Esophagus muscularis mucosa (tissue), 4 donors: ENCODE measurements around the gene TMEM131L. TPM values are rescaled to one million over a fixed set of nuclear protein-coding genes. Genes with fewer than 3 reads are reported as not detected.
"Not testable (repeated sequence)": the region's sequence is repeated elsewhere in the genome, so short reads cannot be mapped to it uniquely, and the experiment has no call there.

Experiments used
- DNase-seq: peaks from one replicate; pipeline ENCODE4 v3.0.0-alpha.2; 2017; ENCODE audit errors: extremely low spot score
- H3K27ac ChIP-seq, 4 donors: fragments of 200-600 bp; sonication (generic); replicated peaks in 1 of 4; 1 replicate in 3 of 4; 2 replicates in 1 of 4; pipeline ENCODE4 v1.5.1; 2016 to 2019; ENCODE audit warnings: mild to moderate bottlenecking in 1 of 4
- H3K27me3 ChIP-seq, 4 donors: fragments of 200-600 bp; sonication (generic); one replicate each; pipeline versions ENCODE4 v1.5.1 to v1.6.0; 2016 to 2019
- H3K36me3 ChIP-seq, 4 donors: fragments of 200-600 bp; sonication (generic); one replicate each; pipeline ENCODE4 v1.5.1; 2016 to 2019
- H3K4me1 ChIP-seq, 4 donors: fragments of 200-600 bp; sonication (generic); one replicate each; pipeline ENCODE4 v1.5.1; 2016 to 2019
- H3K4me3 ChIP-seq, 4 donors: fragments of 200-600 bp; sonication (generic); 1 replicate in 2 of 4; 2 replicates in 2 of 4; pipeline ENCODE4 v1.5.1; 2016 to 2019; ENCODE audit warnings: mild to moderate bottlenecking in 4 of 4, moderate library complexity in 1 of 4
- H3K9me3 ChIP-seq, 4 donors: fragments of 200-600 bp; sonication (generic); 1 replicate in 3 of 4; 2 replicates in 1 of 4; pipeline ENCODE4 v1.5.1; 2016 to 2019
- EP300 ChIP-seq: sonication (generic); formaldehyde crosslinking; IDR thresholded peaks from one replicate; pipeline ENCODE4 v1.6.1; 2017; ENCODE audit warnings: antibody characterized with exemption
- POLR2A ChIP-seq: fragments of 450-650 bp; IDR thresholded peaks from one replicate; pipeline ENCODE4 v1.6.1; 2017; ENCODE audit warnings: antibody characterized with exemption, moderate library complexity, mild to moderate bottlenecking, low read depth
- POLR2AphosphoS5 ChIP-seq, 2 donors: sonication (generic); formaldehyde crosslinking; IDR thresholded peaks; one replicate each; pipeline ENCODE4 v1.6.1; 2017; ENCODE audit warnings: antibody characterized with exemption in 2 of 2
- WGBS: methylation state at CpG from one replicate; pipeline ENCODE4 v1.1.5; 2018; 5-methylcytosine and 5-hydroxymethylcytosine counted together
- intact Hi-C: fragments of 100-400 bp; cut with DNase I; formaldehyde crosslinking; loops from one replicate; pipeline ENCODE4 v1.15.1; 2023
- total RNA-seq, 4 donors: library from RNA; depleted of rRNA; stranded (reverse); fragments of >200 nt; gene quantifications; one replicate each; pipeline versions ENCODE4 v1.1.0 to v1.2.1, GENCODE V29; 2016
- TF ChIP-seq, protein P1 (sequence below), 3 experiments: fragments of 200-600 bp in 2 of 3; fragments of 450-650 bp in 1 of 3; sonication (generic) in 2 of 3; IDR thresholded peaks; one replicate each; pipeline ENCODE4 v1.5.1; 2017 to 2019; ENCODE audit warnings: antibody characterized with exemption in 3 of 3, mild to moderate bottlenecking in 2 of 3, moderate library complexity in 1 of 3

TMEM131L gene
- total RNA-seq, 4 donors from 2014 or later = 10.3 to 16.3 (median 12.1) TPM

- no peak for DNase-seq
- H3K4me3 ChIP-seq = no peak overlapping the region
- no peaks in the 10 kb centered on the region for H3K9me3 ChIP-seq
- H3K4me1 ChIP-seq = peaks cover 18 to 40% (median 24%) of the 10 kb centered on the region in 4 donors
- intact Hi-C loops = no loop called here
- WGBS = 76% methylated on average over 8 of the region's 8 CpGs
- no peaks in the 10 kb centered on the region for H3K27me3 ChIP-seq
- peaks cover 0 to 5% (median 0%) of the 10 kb centered on the region in 4 donors for H3K36me3 ChIP-seq
- TF ChIP-seq POLR2AphosphoS5 (IDR thresholded peaks at IDR 0.05) = no peak
- TF ChIP-seq POLR2A = no peak
- TF ChIP-seq, protein P1, sequence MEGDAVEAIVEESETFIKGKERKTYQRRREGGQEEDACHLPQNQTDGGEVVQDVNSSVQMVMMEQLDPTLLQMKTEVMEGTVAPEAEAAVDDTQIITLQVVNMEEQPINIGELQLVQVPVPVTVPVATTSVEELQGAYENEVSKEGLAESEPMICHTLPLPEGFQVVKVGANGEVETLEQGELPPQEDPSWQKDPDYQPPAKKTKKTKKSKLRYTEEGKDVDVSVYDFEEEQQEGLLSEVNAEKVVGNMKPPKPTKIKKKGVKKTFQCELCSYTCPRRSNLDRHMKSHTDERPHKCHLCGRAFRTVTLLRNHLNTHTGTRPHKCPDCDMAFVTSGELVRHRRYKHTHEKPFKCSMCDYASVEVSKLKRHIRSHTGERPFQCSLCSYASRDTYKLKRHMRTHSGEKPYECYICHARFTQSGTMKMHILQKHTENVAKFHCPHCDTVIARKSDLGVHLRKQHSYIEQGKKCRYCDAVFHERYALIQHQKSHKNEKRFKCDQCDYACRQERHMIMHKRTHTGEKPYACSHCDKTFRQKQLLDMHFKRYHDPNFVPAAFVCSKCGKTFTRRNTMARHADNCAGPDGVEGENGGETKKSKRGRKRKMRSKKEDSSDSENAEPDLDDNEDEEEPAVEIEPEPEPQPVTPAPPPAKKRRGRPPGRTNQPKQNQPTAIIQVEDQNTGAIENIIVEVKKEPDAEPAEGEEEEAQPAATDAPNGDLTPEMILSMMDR (IDR thresholded peaks at IDR 0.05) = no peak
- no peak for TF ChIP-seq EP300
- peak overlapping the region in 1 of 4 donors; percentile 31 for H3K27ac ChIP-seq
These were observed 100.5 kb downstream of the TMEM131L start for GRCh38 chr4:153566631-153567150.

- DNase-seq, H3K36me3 ChIP-seq, H3K27me3 ChIP-seq, H3K9me3 ChIP-seq, H3K4me3 ChIP-seq, intact Hi-C loops, H3K27ac ChIP-seq: not testable (repeated sequence)
- WGBS = 88% methylated on average over 1 of the region's 3 CpGs
- peaks cover 18 to 45% (median 24%) of the 10 kb centered on the region in 4 donors for H3K4me1 ChIP-seq
These were observed 101.5 kb downstream of the TMEM131L start for GRCh38 chr4:153567660-153568059.

- intact Hi-C loops = loop anchor here (2.0 to 10.0 kb wide), 4 partner anchors 104 to 426 kb away; partner anchors contain the start of gene TMEM131L
- Histone ChIP-seq H3K27ac (no peak overlapping the region), H3K4me3 (no peak overlapping the region), H3K27me3 (no peaks in the 10 kb centered on the region), H3K4me1 (peaks cover 23 to 53% (median 31%) of the 10 kb centered on the region in 4 donors), H3K36me3 (no peaks in the 10 kb centered on the region), H3K9me3 (no peaks in the 10 kb centered on the region)
- DNase-seq = no peak
- TF ChIP-seq, protein P1 (IDR thresholded peaks at IDR 0.05) = no peak
- TF ChIP-seq POLR2AphosphoS5 (IDR thresholded peaks at IDR 0.05) = no peak
- no peak for TF ChIP-seq EP300
- TF ChIP-seq POLR2A = no peak
- WGBS = 89% methylated on average over 10 of the region's 12 CpGs
These were observed 104.2 kb downstream of the TMEM131L start for GRCh38 chr4:153570228-153570973.

DNA sequence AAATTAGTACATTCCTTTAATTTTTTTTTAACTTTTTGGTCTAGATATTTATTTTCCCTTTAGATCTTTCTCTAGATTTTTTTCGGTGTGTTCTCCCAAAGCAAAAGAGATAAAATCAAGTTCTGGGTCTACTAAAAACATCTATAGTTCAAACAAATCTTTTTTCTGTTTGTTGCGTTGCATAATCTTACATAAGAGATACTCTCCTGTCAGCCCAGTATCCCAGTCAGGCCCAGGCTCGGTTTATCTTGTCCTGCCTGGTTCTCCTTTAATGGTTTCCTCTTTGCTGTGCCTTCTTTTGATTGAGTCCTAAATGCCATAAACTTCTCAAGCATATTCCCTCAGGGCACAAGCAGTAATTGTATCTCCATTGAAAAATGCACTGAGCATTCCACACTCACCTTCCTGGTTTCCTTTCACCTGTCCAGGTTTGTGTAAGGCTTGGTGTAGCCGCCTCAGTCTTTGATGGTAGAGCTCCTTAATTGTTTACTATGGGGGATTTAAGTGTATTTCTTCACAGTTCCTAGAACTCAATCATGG, 104.9 kb downstream of the TMEM131L start:
- H3K4me1 ChIP-seq = peaks cover 22 to 54% (median 35%) of the 10 kb centered on the region in 4 donors
- intact Hi-C loops = loop anchor here (2.0 to 10.0 kb wide), 4 partner anchors 104 to 426 kb away; partner anchors contain the start of gene TMEM131L
- WGBS = 88% methylated on average over 4 of the region's 4 CpGs

More for the DNA sequence above, 104.9 kb downstream of the TMEM131L start:
- no peak for DNase-seq
- Histone ChIP-seq H3K27ac (no peak overlapping the region), H3K27me3 (no peaks in the 10 kb centered on the region), H3K9me3 (no peaks in the 10 kb centered on the region), H3K36me3 (no peaks in the 10 kb centered on the region), H3K4me3 (no peak overlapping the region)
- no peak for TF ChIP-seq EP300
- TF ChIP-seq, protein P1 (IDR thresholded peaks at IDR 0.05) = no peak
- no peak for TF ChIP-seq POLR2A
- TF ChIP-seq POLR2AphosphoS5 (IDR thresholded peaks at IDR 0.05) = no peak
